ENCODE measurements around the gene MEGF6. TPM values are rescaled to one million over a fixed set of nuclear protein-coding genes. Genes with fewer than 3 reads are reported as not detected.

The MEGF6 gene
- total and polyA plus RNA-seq, 2 of the 8 experiments (the other 6 are each of a cell fraction or from before 2014, with no cell fraction given): 4.1 to 14.8 TPM

DNA sequence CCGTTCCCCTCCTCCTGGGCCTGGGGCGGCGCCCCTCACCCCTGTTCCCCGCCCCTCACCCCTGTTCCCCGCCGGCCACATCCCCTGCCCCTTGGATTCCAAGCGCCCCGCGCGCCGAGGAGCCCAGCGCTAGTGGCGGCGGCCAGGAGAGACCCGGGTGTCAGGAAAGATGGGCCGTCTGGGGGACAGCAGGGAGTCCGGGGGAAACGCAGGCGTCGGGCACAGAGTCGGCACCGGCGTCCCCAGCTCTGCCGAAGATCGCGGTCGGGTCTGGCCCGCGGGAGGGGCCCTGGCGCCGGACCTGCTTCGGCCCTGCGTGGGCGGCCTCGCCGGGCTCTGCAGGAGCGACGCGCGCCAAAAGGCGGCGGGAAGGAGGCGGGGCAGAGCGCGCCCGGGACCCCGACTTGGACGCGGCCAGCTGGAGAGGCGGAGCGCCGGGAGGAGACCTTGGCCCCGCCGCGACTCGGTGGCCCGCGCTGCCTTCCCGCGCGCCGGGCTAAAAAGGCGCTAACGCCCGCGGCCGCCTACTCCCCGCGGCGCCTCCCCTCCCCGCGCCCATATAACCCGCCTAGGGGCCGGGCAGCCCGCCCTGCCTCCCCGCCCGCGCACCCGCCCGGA is 40.7 kb upstream of the MEGF6 start, which contains the start of gene TP73 (continued):
- no peak for TF ChIP-seq SP1 (IDR thresholded peaks at IDR 0.05; ENCODE audit: low read depth, low read length)
- TF ChIP-seq EGR1 (IDR thresholded peaks at IDR 0.05; ENCODE audit: borderline replicate concordance, low read depth, low read length): peak; percentile 88
- no peak for TF ChIP-seq RFX5 (IDR thresholded peaks at IDR 0.05; ENCODE audit: borderline replicate concordance, low read depth, low read length)
- TF ChIP-seq POLR2A (IDR thresholded peaks at IDR 0.05; ENCODE audit: control extremely low read depth in 1 of 2, low read depth in 2 of 2, low read length in 2 of 2): no peak
- no peak for TF ChIP-seq HDAC6 (IDR thresholded peaks at IDR 0.05; ENCODE audit: low read depth, low read length)
- no peak for TF ChIP-seq ZNF274 (IDR thresholded peaks at IDR 0.05; ENCODE audit: borderline replicate concordance, extremely low read depth, low read length)
- TF ChIP-seq RBBP5 (IDR thresholded peaks at IDR 0.05; ENCODE audit: borderline replicate concordance, low read depth, low read length): 0 out of 2 replicates have a peak, but pooled peaks have one; percentile 37
- TF ChIP-seq KDM5A (IDR thresholded peaks at IDR 0.05; ENCODE audit: low read length): no peak

Measured in H1 (cell line).